GM19193 (cell line): ENCODE results near the gene EXOSC7.

Experiments used
- POLR2A ChIP-seq: IDR thresholded peaks from 4 replicates; pipeline ENCODE4 v1.6.1; 2011; ENCODE audit not compliant: insufficient read depth, insufficient read length; ENCODE audit errors: extremely low read depth

The EXOSC7 gene

GRCh38 chr3:45023675-45024074, 47.6 kb downstream of the EXOSC7 start:
- TF ChIP-seq POLR2A: no peak

- no peak for TF ChIP-seq POLR2A
These were observed 48.7 kb downstream of the EXOSC7 start for GRCh38 chr3:45024542-45025255.

GRCh38 chr3:45026038-45026437, 50.0 kb downstream of the EXOSC7 start, which contains the start of gene CLEC3B:
TSS of gene CLEC3B (plus strand) at chr3:45026303. CDS start at chr3:45026363, 60 bp downstream.
- TF ChIP-seq POLR2A: no peak

GRCh38 chr3:45026957-45027356, 50.9 kb downstream of the EXOSC7 start:
- no peak for TF ChIP-seq POLR2A

- no peak for TF ChIP-seq POLR2A
These were observed 51.4 kb downstream of the EXOSC7 start for GRCh38 chr3:45027441-45027840.

GRCh38 chr3:45029216-45029615, 53.2 kb downstream of the EXOSC7 start:
- TF ChIP-seq POLR2A: no peak

- no peak for TF ChIP-seq POLR2A
These were observed 53.6 kb downstream of the EXOSC7 start for GRCh38 chr3:45029661-45030060.

- no peak for TF ChIP-seq POLR2A
These were observed 55.5 kb downstream of the EXOSC7 start for GRCh38 chr3:45031531-45031930.

GRCh38 chr3:45032113-45032512, 56.1 kb downstream of the EXOSC7 start:
- TF ChIP-seq POLR2A: no peak

- no peak for TF ChIP-seq POLR2A
These were observed 57.7 kb downstream of the EXOSC7 start for GRCh38 chr3:45033791-45034190.

- TF ChIP-seq POLR2A: no peak
These were observed 58.7 kb downstream of the EXOSC7 start for GRCh38 chr3:45034612-45035252.

- no peak for TF ChIP-seq POLR2A
These were observed 59.6 kb downstream of the EXOSC7 start for GRCh38 chr3:45035441-45036301.

GRCh38 chr3:45037720-45038455, 61.8 kb downstream of the EXOSC7 start:
- no peak for TF ChIP-seq POLR2A

- TF ChIP-seq POLR2A: no peak
These were observed 65.6 kb downstream of the EXOSC7 start for GRCh38 chr3:45041666-45042065.

GRCh38 chr3:45042162-45042561, 66.1 kb downstream of the EXOSC7 start:
- no peak for TF ChIP-seq POLR2A
